ENCODE results near the gene SORCS2.

SORCS2 gene

DNA sequence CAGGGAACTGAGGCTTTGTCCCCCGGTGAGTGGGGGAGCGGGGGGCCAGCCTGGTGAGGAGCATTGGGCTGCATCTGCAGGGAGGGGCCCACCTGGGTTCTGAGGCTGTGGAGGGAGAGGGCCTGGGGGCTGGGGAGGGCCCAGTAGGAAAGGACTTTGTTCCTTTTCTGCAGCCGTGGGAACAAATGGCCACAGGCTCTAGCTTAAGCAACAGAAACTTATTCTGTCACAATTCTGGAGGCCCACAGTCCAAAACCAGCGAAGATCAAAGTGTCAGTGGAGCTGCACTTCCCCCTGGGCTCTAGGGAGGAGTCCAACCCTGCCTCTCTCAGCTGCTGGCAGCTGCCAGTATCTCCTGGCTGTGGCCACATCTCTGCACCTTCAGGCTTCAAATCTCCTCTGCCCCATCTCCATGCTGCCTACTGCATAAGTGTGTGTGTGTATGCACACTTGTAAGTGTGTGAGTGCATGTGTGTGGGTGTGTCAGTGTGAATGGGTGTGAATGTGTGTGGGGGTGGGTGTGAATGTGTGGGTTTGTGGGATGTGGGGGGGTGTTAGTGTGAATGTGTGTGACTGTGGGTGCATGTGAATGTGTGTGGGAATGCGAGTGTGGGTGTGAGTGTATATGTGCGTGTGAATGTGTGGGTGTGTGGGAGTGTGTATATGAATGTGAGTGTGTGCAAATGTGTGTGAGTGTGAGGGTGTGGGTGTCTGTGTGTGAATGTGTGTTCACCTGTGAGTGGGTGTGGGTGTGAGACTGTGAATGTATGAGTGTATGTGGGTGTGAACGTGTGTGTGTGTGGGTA, 446.8 kb downstream of the SORCS2 start:
- Mint-ChIP-seq H3K4me1 (no peaks in the 10 kb centered on the region), H3K27ac (no peak overlapping the region), H3K4me3 (no peak overlapping the region), H3K27me3 (peaks cover 16% of the 10 kb centered on the region), H3K9me3 (no peaks in the 10 kb centered on the region)
- DNase-seq (no peak), ATAC-seq (no peak)

- Mint-ChIP-seq H3K4me1 (no peaks in the 10 kb centered on the region), H3K27ac (no peak overlapping the region), H3K4me3 (no peak overlapping the region), H3K9me3 (no peaks in the 10 kb centered on the region), H3K27me3 (peaks cover 9% of the 10 kb centered on the region)
- DNase-seq (no peak), ATAC-seq (no peak)
These were observed 447.8 kb downstream of the SORCS2 start for GRCh38 chr4:7640136-7640535.

- no peak for DNase-seq
- peaks cover 9% of the 10 kb centered on the region for H3K27me3 Mint-ChIP-seq
- H3K9me3 Mint-ChIP-seq: no peaks in the 10 kb centered on the region
- H3K4me1 Mint-ChIP-seq: no peaks in the 10 kb centered on the region
- no peak for ATAC-seq
- H3K27ac Mint-ChIP-seq: no peak overlapping the region
- no peak overlapping the region for H3K4me3 Mint-ChIP-seq
These were observed 449.4 kb downstream of the SORCS2 start for GRCh38 chr4:7641712-7642111.

GRCh38 chr4:7642741-7643458, 450.6 kb downstream of the SORCS2 start:
- no peaks in the 10 kb centered on the region for H3K9me3 Mint-ChIP-seq
- DNase-seq (no peak), ATAC-seq (no peak)
- H3K27me3 Mint-ChIP-seq: peaks cover 19% of the 10 kb centered on the region
- peaks cover 1% of the 10 kb centered on the region for H3K4me1 Mint-ChIP-seq
- H3K4me3 Mint-ChIP-seq: no peak overlapping the region
- H3K27ac Mint-ChIP-seq: no peak overlapping the region

- peaks cover 24% of the 10 kb centered on the region for H3K27me3 Mint-ChIP-seq
- DNase-seq (no peak), ATAC-seq (no peak)
- peaks cover 24% of the 10 kb centered on the region for H3K4me1 Mint-ChIP-seq
- H3K4me3 Mint-ChIP-seq: no peak overlapping the region
- no peak overlapping the region for H3K27ac Mint-ChIP-seq
- H3K9me3 Mint-ChIP-seq: no peaks in the 10 kb centered on the region
These were observed 452.8 kb downstream of the SORCS2 start for GRCh38 chr4:7645158-7645557.

GRCh38 chr4:7645956-7646355, 453.6 kb downstream of the SORCS2 start:
- DNase-seq: no peak
- no peak for ATAC-seq
- Mint-ChIP-seq H3K4me3 (no peak overlapping the region), H3K9me3 (no peaks in the 10 kb centered on the region), H3K4me1 (peaks cover 31% of the 10 kb centered on the region), H3K27me3 (peaks cover 26% of the 10 kb centered on the region), H3K27ac (no peak overlapping the region)

- Mint-ChIP-seq H3K9me3 (no peaks in the 10 kb centered on the region), H3K27me3 (peaks cover 31% of the 10 kb centered on the region), H3K4me1 (peaks cover 35% of the 10 kb centered on the region), H3K27ac (no peak overlapping the region), H3K4me3 (no peak overlapping the region)
- DNase-seq (no peak), ATAC-seq (no peak)
These were observed 454.2 kb downstream of the SORCS2 start for GRCh38 chr4:7646384-7647061.

- H3K27me3 Mint-ChIP-seq: peaks cover 36% of the 10 kb centered on the region
- ATAC-seq: no peak
- H3K4me3 Mint-ChIP-seq: no peak overlapping the region
- peak overlapping the region in 1 of 2 donors; percentile 7 for H3K27ac Mint-ChIP-seq
- H3K9me3 Mint-ChIP-seq: no peaks in the 10 kb centered on the region
- no peak for DNase-seq
- H3K4me1 Mint-ChIP-seq: peaks cover 35% of the 10 kb centered on the region
These were observed 454.8 kb downstream of the SORCS2 start for GRCh38 chr4:7647186-7647585.

DNA sequence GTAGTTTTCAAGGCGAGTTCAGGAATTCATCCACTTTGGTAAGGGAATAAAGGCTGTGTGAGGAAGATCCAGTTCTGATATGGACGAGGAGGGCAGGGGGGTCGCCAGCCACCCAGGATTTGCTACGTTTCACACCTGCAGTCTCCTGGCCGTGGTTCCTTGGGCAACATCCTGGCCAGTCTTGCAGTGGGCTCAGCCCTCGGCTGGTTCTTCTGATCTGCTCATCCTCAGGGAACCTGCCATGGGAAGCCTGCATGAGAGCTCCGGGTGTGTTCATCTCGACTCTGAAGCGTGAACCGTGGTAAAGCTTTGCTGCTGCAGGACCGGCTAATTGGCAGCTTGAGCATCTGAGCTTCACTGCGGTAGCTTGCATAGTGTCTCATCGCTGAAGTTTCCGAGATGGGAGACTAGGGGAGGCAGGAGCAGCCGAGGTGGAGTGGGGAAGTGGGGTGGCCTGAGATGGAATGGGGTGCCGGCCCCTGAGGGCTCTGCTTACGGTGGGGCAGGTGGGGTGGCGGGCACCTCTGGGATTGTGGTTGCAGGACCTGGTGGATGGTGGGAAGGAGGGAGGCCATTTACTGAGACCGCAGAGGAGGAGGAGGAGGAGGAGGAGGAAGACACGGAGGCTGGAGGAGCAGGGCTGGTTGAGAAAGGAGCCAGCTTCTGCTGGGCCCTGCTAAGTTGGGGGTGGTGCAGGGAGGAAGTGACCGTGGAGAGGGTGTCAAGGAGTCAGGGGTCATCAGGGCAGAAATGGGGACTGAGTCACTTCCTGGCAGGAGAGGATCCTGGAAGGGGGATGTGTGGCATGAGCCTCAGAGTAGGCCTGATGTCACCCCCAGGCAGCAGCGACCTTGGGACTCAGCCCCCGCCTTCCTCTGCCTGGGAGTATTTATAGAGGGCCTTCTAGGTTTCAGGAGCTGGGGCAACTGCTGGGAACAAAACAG, 455.5 kb downstream of the SORCS2 start:
- H3K27ac Mint-ChIP-seq: peak overlapping the region in 1 of 2 donors; percentile 7
- peaks cover 43% of the 10 kb centered on the region for H3K27me3 Mint-ChIP-seq
- ATAC-seq (no peak), DNase-seq (no peak)
- no peaks in the 10 kb centered on the region for H3K9me3 Mint-ChIP-seq
- no peak overlapping the region for H3K4me3 Mint-ChIP-seq
- peaks cover 41% of the 10 kb centered on the region for H3K4me1 Mint-ChIP-seq

DNA sequence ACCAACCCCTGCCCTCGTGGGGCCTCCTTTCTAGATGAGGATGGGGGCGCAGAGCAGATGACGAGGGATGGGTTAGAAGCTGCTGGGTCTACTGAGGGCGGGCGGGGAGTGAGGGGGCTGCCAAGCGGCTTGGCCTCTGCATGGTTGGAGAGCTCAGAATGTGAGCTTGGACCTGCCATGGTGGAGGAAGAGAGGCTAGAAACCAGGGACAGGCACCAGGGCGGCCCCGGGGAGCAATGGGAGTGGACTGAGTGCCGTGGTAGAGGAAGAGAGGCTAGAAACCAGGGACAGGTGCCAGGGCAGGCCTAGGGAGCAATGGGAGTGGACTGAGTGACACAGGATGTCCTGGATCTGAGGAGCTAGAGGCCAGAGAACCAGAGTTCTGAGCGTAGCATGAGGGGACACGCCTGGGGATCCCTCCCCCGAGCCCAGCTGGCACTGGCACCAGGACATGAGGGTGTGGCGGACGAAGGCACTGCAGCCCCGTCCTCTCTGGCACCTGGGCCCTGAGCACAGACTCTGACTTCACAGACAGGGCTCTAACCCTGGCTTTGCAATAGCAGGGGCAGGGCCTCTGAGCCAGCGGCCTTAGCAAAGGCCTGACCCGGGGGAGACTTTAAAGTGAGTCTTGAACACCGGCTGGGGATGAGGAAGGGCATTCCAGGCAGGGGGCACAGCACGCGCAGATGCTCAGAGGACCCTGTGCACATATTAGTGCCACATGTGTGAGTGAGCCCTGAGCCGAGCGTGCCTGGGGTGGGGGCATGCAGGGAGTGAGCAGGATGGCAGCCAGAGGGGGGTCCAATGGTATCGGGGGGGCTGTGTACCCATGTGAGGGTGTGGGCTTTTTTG, 456.4 kb downstream of the SORCS2 start:
- peak overlapping the region in 1 of 2 donors; percentile 11 for H3K4me3 Mint-ChIP-seq
- peak overlapping the region; percentile 86 to 95 for H3K27ac Mint-ChIP-seq
- H3K4me1 Mint-ChIP-seq: peaks cover 41% of the 10 kb centered on the region

GRCh38 chr4:7649411-7649740, 457.0 kb downstream of the SORCS2 start:
- peak overlapping the region in 1 of 2 donors; percentile 11 for H3K4me3 Mint-ChIP-seq
- peaks cover 46% of the 10 kb centered on the region for H3K27me3 Mint-ChIP-seq
- no peak for DNase-seq
- no peak for ATAC-seq
- no peaks in the 10 kb centered on the region for H3K9me3 Mint-ChIP-seq
- peak overlapping the region; percentile 86 to 95 for H3K27ac Mint-ChIP-seq
- peaks cover 41% of the 10 kb centered on the region for H3K4me1 Mint-ChIP-seq

More for the DNA sequence above, 456.4 kb downstream of the SORCS2 start:
- peaks cover 43% of the 10 kb centered on the region for H3K27me3 Mint-ChIP-seq
- ATAC-seq (no peak), DNase-seq (no peak)
- H3K9me3 Mint-ChIP-seq: no peaks in the 10 kb centered on the region

- peaks cover 51% of the 10 kb centered on the region for H3K27me3 Mint-ChIP-seq
- H3K9me3 Mint-ChIP-seq: no peaks in the 10 kb centered on the region
- DNase-seq (peak; percentile 63 to 85), ATAC-seq (peak; percentile 91)
- peak overlapping the region; percentile 55 to 63 for H3K4me3 Mint-ChIP-seq
- H3K27ac Mint-ChIP-seq: peak overlapping the region; percentile 86 to 95
- peaks cover 41% of the 10 kb centered on the region for H3K4me1 Mint-ChIP-seq
These were observed 457.6 kb downstream of the SORCS2 start for GRCh38 chr4:7649741-7650531.

DNA sequence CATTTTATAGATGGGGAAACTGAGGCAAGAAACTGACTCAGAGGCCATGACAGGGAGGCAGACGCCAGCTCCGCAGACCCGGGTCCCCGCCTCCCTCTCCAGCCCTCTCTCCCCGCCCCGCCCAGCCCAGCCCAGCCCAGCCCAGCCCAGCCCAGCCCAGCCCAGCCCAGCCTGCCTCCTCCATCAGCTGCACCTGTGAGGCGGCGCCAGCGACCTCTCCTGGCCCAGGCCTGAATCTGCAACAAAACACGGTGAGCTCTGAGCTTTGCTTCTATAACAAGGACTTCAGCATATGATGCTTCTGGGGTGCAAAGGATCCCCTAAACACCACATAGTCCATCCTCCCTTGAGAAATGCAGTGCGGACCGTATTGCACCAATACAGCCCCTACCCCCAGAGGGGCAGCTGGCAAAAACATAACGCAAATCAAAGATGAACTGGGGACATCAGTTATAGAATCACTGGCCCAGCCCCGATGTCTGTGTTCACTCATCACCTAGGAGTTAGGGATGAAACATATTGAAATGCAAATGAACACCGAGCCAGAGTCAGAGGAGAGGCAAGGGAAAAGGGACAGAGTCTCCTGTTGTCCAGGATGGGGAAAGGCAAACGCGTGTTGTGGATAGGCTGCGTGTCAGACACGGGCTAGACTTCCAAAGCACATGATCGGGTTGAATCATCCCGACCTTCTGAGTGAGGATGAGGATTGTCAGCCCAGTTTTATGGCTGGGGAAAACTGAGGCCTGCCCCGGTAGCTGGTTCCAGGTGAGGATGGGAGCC, 458.5 kb downstream of the SORCS2 start:
- no peak for DNase-seq
- Mint-ChIP-seq H3K27ac (no peak overlapping the region), H3K9me3 (no peaks in the 10 kb centered on the region), H3K4me1 (peaks cover 41% of the 10 kb centered on the region), H3K4me3 (peak overlapping the region in 1 of 2 donors; percentile 63), H3K27me3 (peaks cover 59% of the 10 kb centered on the region)
- ATAC-seq: no peak

Measured in stimulated activated naive CD8-positive, alpha-beta T cell treated with anti-CD3 and anti-CD28 coated beads, Interleukin-15, amount 100 ng/mL, for 72 hours (primary cell).